GM21447 (cell line): Measurements from ENCODE around the gene KLHL2.

Experiments used
- ATAC-seq: cut with Tn5 transposase; IDR thresholded peaks from one replicate; pipeline ENCODE4 v1.9.1; 2021; ENCODE audit not compliant: unreplicated experiment

The KLHL2 gene

GRCh38 chr4:165360985-165361670 lies 153.8 kb downstream of the KLHL2 start:
- no peak for ATAC-seq

GRCh38 chr4:165361810-165362209 lies 154.4 kb downstream of the KLHL2 start:
- no peak for ATAC-seq

DNA sequence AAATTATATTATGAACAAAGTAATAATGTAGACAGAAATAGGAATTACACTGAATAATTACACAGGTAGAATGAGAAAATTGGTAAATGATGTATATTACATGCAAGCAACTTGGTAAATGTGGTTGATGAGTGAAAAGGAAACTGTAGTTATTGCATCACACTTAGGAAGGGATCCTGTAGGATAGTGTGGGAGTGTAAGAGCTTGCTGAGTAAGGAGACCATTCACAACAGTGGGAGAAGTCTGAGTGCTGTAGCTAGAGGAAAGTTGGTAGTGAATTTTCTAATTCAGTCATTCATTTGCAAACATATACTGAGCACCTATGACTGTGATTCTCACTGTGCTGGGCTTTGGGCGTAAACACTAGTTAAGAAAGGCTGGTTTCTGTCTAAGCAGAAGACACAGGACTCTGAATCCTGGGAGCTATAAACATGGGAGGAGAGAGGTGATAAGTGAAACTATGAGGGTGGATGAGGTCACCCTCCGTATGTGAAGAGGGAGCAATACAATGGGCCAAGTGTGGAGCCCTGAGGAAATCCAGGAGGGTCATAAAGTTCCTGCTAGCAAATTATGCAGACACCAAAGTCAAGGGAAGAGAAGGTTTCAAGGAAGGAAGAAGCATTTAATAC lies 157.2 kb downstream of the KLHL2 start:
- ATAC-seq = no peak

DNA sequence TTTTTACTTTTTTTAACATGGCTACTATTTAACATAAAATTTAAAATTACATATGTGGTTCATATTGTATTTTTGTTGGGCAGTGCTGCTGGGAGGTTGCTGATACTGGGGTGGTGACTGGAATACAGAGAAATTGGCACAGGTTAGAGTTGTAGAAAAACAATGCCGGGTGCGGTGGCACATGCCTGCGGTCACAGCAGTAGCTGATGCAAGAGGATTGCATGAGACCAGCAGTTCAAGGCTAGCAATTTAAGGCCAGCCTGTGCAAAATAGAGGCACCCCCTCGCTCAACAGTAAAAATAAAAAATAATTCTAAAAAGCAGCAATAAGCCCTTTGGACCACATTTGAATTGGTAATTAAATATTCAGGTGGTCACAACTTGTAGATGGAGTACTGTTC lies 159.7 kb downstream of the KLHL2 start:
- no peak for ATAC-seq

DNA sequence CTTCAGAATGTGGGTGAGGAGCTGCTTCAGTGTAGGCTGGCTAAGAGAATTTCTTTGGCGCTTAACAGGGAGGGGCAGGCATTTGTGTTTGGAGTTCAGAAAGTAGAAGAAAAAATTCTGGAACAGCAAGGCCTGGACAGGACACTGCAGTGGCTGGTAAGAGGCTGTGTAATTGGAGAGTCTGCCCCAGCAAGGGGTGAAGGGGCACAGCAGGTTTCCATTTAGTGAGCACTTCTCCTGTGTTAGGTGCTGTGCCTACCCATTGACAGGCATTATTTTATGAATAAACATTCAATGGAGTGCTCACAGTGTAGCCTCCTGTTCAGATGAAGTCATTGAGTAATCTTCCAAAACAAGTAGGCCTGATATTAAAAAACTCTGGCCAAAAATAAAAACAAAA lies 160.8 kb downstream of the KLHL2 start:
- no peak for ATAC-seq

- ATAC-seq = no peak
Observed at GRCh38 chr4:165368567-165368966, 161.2 kb downstream of the KLHL2 start.

DNA sequence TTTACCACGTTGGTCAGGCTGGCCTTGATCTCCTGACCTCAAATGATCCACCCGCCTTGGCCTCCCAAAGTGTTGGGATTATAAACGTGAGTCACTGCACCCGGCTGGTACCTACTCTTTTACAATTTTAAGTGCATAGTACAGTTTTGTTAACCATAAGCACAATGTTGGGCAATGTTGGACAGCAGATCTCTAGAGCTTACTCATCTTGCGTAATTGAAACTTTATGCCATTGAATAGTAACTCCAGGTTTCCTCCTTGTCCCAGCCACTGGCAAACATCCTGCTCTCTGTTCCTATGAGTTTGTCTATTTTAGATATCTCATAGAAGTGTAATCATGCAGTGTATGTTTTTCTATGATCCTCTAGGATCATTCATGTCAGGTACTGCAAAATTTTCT lies 162.2 kb downstream of the KLHL2 start:
- ATAC-seq = no peak

DNA sequence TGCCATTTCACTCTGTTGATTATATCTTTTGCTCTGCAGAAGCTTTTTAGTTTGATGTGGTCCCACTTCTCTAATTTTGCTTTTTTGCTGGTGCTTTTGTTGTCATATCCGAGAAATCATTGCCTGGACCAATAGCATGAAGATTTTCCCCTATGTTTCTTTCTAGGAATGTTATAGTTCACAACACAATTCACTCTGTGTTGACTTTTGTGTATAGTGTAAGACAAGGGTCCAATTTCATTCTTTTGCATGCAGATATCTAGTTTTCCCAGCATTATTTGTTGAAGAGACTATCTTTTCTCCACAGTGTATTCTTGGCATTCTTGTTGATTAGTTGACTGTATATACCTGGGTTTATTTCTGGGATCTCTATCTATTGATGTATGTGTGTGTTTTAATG lies 163.2 kb downstream of the KLHL2 start:
- no peak for ATAC-seq
